ENCODE measurements around the gene GATAD2A. TPM values are rescaled to one million over a fixed set of nuclear protein-coding genes. Genes with fewer than 3 reads are reported as not detected.

GATAD2A gene
- total and polyA plus RNA-seq, 2 of the 8 experiments (the other 6 are each of a cell fraction or from before 2014, with no cell fraction given): 38.4 to 205 TPM

DNA sequence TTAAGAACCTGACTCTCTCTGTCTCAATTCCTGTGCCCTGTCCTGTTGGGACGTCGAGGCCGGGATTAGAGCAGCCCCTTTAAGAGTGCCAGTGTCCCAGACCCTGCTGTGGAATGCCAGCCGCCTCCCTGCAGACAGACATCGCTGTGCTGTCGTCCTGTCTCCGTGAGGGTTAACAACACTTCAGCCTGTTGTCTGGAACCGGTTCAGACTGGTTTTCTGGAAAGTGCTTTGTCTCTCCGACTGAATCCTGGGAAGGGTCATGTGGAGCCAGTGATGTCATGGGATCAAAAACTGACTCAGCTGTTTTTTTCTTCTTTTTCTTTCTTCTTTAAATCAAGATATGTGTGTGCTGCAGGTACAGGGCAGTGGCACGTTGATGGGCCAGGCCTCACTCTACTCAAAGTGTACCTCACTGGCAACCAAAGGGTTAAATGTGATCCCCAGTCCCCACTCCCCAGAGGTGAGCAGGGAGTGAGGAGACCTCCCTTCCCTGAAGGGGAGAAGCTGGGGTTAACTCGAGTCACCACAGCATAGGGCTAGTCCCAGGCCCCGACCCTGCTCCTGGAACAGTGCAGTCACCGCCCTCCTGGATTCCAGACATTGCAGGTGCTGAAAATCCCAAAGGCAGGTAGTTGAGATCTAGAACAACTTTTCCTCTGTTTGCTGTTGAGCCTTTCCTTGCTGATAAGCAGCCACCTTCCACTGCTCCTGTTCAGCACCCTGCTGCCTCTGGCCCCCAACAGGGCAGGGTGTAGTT, 59.0 kb downstream of the GATAD2A start:
- Histone ChIP-seq H2BK120ac (replicated peaks; ENCODE audit: low read depth, low read length) (no peak overlapping the region), H3K4me2 (ENCODE audit: insufficient read depth in 1 of 2, low read depth in 2 of 2, low read length in 2 of 2) (peak overlapping the region; percentile 20 to 51), H3K36me3 (ENCODE audit: control insufficient read depth in 2 of 4, insufficient read depth in 4 of 4, low read length in 3 of 4) (peaks cover 8 to 40% (median 21%) of the 10 kb centered on the region in 4 experiments), H3K56ac (replicated peaks; ENCODE audit: insufficient read length, low read depth, low read length) (no peak overlapping the region), H4K8ac (ENCODE audit: extremely low read depth, insufficient read depth, low read length) (peak overlapping the region; percentile 95; the same call in 1 of the 2 replicates), H2BK5ac (ENCODE audit: low read depth, low read length) (peak overlapping the region; percentile 28), H3K18ac (ENCODE audit: extremely low read depth, low read length) (peak overlapping the region; percentile 52; the same call in 1 of the 2 replicates), H3K4me1 (replicated peaks in 1 of 4; ENCODE audit: control insufficient read depth in 3 of 4, insufficient read depth in 4 of 4, low read length in 3 of 4) (peaks cover 32 to 51% (median 50%) of the 10 kb centered on the region in 4 experiments), H3K9me3 (ENCODE audit: insufficient read depth in 2 of 2, low read depth in 1 of 2, low read length in 1 of 2) (peaks cover 4 to 13% of the 10 kb centered on the region in 2 experiments; a peak in 3 of 4 replicates), H3K4ac (replicated peaks; ENCODE audit: insufficient read length, low read depth, low read length) (no peak overlapping the region), H3K79me1 (ENCODE audit: low read depth, low read length) (peaks cover 33% of the 10 kb centered on the region), H2AK5ac (ENCODE audit: low read depth, low read length) (peak overlapping the region; percentile 88), H2BK20ac (ENCODE audit: low read length) (no peak overlapping the region), H3K27me3 (replicated peaks in 1 of 4; ENCODE audit: control insufficient read depth in 3 of 4, extremely low read depth in 1 of 4, insufficient read depth in 3 of 4, low read length in 3 of 4) (no peaks in the 10 kb centered on the region; a peak in 1 of 7 replicates), H2AFZ (ENCODE audit: low read length) (no peak overlapping the region), H3K27ac (ENCODE audit: low read depth, low read length) (peak overlapping the region; percentile 87), H3K4me3 (ENCODE audit: extremely low read depth in 1 of 4, insufficient read depth in 2 of 4, low read depth in 3 of 4, low read length in 4 of 4) (0 out of 8 replicates have a peak overlapping the region, but pooled peaks of 1 of the 4 experiments have one; percentile 5), H2BK12ac (ENCODE audit: low read depth, low read length) (peak overlapping the region; percentile 93), H3K9ac (replicated peaks in 1 of 4; ENCODE audit: extremely low read depth in 1 of 4, low read depth in 3 of 4, low read length in 3 of 4) (peak overlapping the region in 3 of 4 experiments; percentile 59 to 75 (median 74); a peak in 6 of 7 replicates), H3K23ac (ENCODE audit: insufficient read length) (no peak overlapping the region), H4K5ac (ENCODE audit: insufficient read length, low read depth, low read length) (no peak overlapping the region), H3K14ac (ENCODE audit: insufficient read length) (no peak overlapping the region), H4K20me1 (replicated peaks in 1 of 2; ENCODE audit: control insufficient read depth in 1 of 2, insufficient read depth in 2 of 2, low read length in 2 of 2) (peaks cover 36% of the 10 kb centered on the region in 2 experiments), H3K79me2 (ENCODE audit: control insufficient read depth in 1 of 2, insufficient read depth in 2 of 2, low read length in 2 of 2) (peaks cover 13 to 92% of the 10 kb centered on the region in 2 experiments), H4K91ac (replicated peaks; ENCODE audit: insufficient read length, low read length) (peak overlapping the region; percentile 22), H3K23me2 (ENCODE audit: low read depth, low read length) (peaks cover 2% of the 10 kb centered on the region; the same call in 1 of the 2 replicates), H2BK15ac (ENCODE audit: low read length) (no peak overlapping the region)
- no peak for DNase-seq (ENCODE audit: low read depth in 1 of 2, low spot score in 2 of 2)
- WGBS, 2 experiments (ENCODE audit: extremely low coverage in 1 of 2, insufficient coverage in 1 of 2, insufficient read length in 1 of 2, insufficient replicate concordance in 2 of 2, low coverage in 1 of 2, low lambda C conversion rate in 2 of 2, missing lambda C conversion rate in 1 of 2): 54% methylated on average over 13 of the region's 13 CpGs; no CpG with 5 or more reads in 1 of the 2 experiments
- peak; percentile 85 for FAIRE-seq
- POLR2A ChIA-PET (ENCODE audit: partially characterized antibody): interaction anchor here (1.0 to 3.4 kb wide), 10 partner anchors 11 to 90 kb away, joined by 3 to 16 read pairs (median 4); partner anchors contain the start of gene GATAD2A
- CTCF ChIA-PET (ENCODE audit: partially characterized antibody): interaction anchor here (0.5 to 2.1 kb wide), 4 partner anchors 12 to 157 kb away, joined by 3 to 12 read pairs (median 4); no protein-coding TSS in a partner anchor
- TF ChIP-seq SIN3A (conservative IDR thresholded peaks at IDR 0.05 in 1 of 2, IDR thresholded peaks at IDR 0.05 in 1 of 2; ENCODE audit: low read depth in 1 of 2, low read length in 2 of 2): peak; percentile 21 to 36; a peak in 1 of 4 replicates
- TF ChIP-seq SP1 (IDR thresholded peaks at IDR 0.05; ENCODE audit: low read depth, low read length): peak; percentile 41; the same call in 1 of the 2 replicates
- TF ChIP-seq ASH2L (IDR thresholded peaks at IDR 0.05; ENCODE audit: low read length): peak; percentile 64
- TF ChIP-seq, protein P1, sequence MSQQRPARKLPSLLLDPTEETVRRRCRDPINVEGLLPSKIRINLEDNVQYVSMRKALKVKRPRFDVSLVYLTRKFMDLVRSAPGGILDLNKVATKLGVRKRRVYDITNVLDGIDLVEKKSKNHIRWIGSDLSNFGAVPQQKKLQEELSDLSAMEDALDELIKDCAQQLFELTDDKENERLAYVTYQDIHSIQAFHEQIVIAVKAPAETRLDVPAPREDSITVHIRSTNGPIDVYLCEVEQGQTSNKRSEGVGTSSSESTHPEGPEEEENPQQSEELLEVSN (IDR thresholded peaks at IDR 0.05): no peak
- TF ChIP-seq, protein P2, sequence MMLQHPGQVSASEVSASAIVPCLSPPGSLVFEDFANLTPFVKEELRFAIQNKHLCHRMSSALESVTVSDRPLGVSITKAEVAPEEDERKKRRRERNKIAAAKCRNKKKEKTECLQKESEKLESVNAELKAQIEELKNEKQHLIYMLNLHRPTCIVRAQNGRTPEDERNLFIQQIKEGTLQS (IDR thresholded peaks at IDR 0.05; ENCODE audit: insufficient read depth, low read depth, low read length): no peak
- peak in 1 of 2 experiments; percentile 59; a peak in 2 of 3 replicates for TF ChIP-seq POLR2A (IDR thresholded peaks at IDR 0.05; ENCODE audit: control extremely low read depth in 1 of 2, low read depth in 2 of 2, low read length in 2 of 2)
- peak; percentile 61; the same call in 1 of the 2 replicates for TF ChIP-seq TEAD4 (IDR thresholded peaks at IDR 0.05; ENCODE audit: low read depth, low read length)
- TF ChIP-seq POU5F1 (IDR thresholded peaks at IDR 0.05; ENCODE audit: low read depth, low read length): no peak
- TF ChIP-seq EGR1 (IDR thresholded peaks at IDR 0.05; ENCODE audit: borderline replicate concordance, low read depth, low read length): no peak
- TF ChIP-seq SIX5 (IDR thresholded peaks at IDR 0.05; ENCODE audit: low read depth, low read length): no peak

Data from H1 (cell line).